ENCODE measurements around the gene SEC14L1. TPM values are rescaled to one million over a fixed set of nuclear protein-coding genes. Genes with fewer than 3 reads are reported as not detected.

Gene SEC14L1
- polyA plus RNA-seq, 3 donors = 19.2 to 64.2 (median 58.4) TPM

GRCh38 chr17:77204536-77204935 lies 63.8 kb downstream of the SEC14L1 start:
- H3K27ac ChIP-seq (ENCODE audit: low read depth, low read length) = no peak overlapping the region
- WGBS, 3 donors = 39 to 86% (median 83%) methylated on average over 8 of the region's 8 CpGs

- H3K27ac ChIP-seq (ENCODE audit: low read depth, low read length) = no peak overlapping the region
- 73 to 82% (median 74%) methylated on average over 9 of the region's 9 CpGs for WGBS, 3 donors
Measured at GRCh38 chr17:77205396-77206125, 64.8 kb downstream of the SEC14L1 start.

DNA sequence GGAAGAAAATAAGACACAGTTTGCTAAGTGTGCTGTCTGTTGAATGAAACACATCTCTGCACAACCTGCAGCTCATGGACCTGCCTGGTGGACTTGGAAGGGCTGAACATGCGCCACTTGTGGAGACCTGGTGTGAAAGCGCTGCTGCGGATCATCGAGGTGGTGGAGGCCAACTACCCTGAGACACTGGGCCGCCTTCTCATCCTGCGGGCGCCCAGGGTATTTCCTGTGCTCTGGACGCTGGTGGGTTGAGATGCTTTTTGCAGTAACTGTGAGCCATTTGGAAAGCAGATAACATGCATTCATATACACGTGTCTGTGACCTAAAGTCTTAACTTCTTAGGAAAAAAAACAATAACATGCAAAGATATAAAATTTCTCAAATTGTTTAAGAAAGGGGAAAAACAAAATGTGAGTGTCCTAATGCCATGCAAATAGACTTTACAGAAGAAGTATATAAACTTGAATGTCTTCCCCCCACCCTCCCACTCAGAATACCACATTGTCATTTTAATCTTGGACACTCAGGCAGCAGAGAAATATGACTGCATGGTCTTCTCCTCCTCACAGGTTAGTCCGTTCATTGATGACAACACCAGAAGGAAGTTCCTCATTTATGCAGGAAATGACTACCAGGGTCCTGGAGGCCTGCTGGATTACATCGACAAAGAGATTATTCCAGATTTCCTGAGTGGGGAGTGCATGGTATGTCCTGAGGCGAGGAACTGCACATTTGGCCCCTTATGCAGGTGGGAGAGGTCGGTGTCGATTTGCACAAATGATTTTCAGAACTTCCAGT lies 65.6 kb downstream of the SEC14L1 start:
- WGBS, 3 donors = 52 to 85% (median 60%) methylated on average over 14 of the region's 14 CpGs
- H3K27ac ChIP-seq (ENCODE audit: low read depth, low read length) = no peak overlapping the region

DNA sequence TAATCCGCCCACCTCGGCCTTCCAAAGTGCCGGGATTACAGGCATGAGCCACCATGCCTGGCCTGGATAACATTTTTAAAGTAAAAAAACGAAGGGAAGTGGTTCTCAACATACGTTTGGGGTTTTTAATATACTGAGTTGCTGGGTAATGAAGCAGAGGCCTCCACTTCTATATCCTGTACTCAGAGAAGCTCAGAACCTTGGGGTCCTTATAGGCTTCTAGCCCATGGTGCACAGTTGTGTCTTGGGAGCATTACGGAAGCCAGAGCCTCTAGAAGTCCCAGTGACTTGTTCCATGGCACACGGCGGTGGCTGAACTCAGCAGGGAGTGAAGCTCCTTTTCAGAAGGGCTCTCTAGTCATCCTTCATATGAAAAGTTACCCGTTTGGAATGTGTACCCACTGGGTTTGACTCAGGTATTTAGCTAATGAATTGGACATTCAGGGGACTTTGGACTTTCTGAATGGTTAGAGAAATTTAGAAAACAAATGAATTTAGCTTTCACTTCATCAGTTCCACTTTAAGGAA lies 67.0 kb downstream of the SEC14L1 start:
- WGBS, 3 donors = 80 to 83% (median 83%) methylated on average over 9 of the region's 9 CpGs

DNA sequence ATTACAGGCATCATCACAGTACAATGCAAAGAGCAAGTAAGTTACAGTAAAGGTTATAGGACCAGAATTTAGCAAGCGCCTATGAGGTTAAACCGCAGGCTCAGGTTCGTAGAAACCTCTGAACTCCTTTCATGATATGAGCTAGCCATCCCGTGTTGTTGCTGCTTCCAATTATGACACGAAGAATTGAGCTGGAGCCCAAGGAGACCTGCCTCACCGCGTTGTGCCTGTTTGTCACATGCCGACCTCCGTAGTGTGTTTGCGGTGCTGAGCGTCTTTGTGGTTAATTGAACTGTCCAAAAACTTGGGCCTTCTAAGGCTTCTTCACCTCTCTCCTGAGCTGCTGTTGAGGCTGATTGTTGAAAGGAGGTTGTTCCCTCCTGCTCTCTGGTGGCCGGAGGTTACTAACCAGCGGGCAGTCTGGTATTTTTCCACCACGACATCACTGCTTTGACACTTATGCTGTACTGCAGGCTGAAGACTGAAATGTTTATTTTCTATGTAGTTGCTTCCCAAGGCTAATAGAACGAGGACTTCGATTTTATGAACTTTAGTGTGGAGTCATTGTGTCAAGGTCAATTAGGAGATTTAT lies 67.5 kb downstream of the SEC14L1 start:
- WGBS, 3 donors = 39 to 77% (median 60%) methylated on average over 16 of the region's 16 CpGs
- no peak overlapping the region for H3K27ac ChIP-seq (ENCODE audit: low read depth, low read length)

More for the DNA sequence above, 67.0 kb downstream of the SEC14L1 start:
- no peak overlapping the region for H3K27ac ChIP-seq (ENCODE audit: low read depth, low read length)

DNA sequence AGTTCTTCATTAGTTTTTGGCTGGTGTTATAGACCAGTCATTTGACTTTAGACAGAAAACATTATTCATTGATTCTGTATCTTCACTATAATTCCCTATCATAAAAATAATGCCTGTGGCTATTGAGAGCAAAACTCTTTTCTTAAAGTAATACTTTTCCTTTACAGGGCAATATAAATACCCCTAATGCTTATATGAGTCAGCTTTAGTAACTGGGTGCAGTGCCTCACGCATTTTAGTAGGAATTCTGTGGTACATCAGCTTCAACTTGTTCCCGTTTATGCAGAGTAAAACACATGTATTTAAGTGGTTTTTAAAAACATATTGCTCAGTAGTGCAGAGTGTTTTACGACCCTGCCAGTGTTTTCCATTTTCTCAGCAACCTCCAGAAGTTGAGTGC lies 68.1 kb downstream of the SEC14L1 start:
- WGBS, 3 donors = 57 to 86% (median 69%) methylated on average over 3 of the region's 3 CpGs
- no peak overlapping the region for H3K27ac ChIP-seq (ENCODE audit: low read depth, low read length)

DNA sequence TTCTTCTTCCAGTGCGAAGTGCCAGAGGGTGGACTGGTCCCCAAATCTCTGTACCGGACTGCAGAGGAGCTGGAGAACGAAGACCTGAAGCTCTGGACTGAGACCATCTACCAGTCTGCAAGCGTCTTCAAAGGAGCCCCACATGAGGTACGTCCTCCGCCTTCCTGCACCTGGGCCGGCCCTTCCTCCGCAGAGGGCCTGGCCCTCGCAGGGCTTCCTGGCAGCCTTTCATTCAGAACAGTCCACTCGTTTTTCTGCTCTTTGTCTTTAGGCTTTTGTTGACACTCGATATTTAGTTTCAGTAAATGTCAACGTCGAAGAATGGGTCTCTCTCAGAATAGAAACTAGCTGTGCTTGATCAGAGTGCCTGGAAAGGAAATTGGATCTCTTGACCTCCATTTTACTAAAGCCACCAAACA lies 68.6 kb downstream of the SEC14L1 start:
- no peak overlapping the region for H3K27ac ChIP-seq (ENCODE audit: low read depth, low read length)
- 51 to 77% (median 74%) methylated on average over 13 of the region's 13 CpGs for WGBS, 3 donors

DNA sequence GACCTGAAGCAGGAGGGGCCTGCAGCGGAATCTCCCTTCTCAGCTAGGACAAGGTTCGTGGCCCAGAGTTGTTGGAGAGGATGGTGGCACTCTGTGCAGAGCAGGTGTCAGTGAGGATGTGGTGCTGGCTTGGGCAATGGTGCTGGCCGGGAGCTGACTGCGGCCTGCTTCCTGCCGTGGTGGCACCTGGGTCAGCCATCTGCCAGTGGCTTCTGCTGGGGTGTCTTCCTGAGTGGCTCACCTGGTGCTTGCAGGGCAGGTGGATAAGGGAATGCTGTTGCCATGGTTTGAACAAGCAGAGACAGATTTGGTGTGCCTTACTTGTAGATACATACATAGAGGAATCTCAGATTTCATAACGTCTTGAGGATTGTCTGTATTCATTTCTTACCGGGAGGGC lies 69.6 kb downstream of the SEC14L1 start:
- 66 to 89% (median 73%) methylated on average over 7 of the region's 7 CpGs for WGBS, 3 donors
- H3K27ac ChIP-seq (ENCODE audit: low read depth, low read length) = no peak overlapping the region

DNA sequence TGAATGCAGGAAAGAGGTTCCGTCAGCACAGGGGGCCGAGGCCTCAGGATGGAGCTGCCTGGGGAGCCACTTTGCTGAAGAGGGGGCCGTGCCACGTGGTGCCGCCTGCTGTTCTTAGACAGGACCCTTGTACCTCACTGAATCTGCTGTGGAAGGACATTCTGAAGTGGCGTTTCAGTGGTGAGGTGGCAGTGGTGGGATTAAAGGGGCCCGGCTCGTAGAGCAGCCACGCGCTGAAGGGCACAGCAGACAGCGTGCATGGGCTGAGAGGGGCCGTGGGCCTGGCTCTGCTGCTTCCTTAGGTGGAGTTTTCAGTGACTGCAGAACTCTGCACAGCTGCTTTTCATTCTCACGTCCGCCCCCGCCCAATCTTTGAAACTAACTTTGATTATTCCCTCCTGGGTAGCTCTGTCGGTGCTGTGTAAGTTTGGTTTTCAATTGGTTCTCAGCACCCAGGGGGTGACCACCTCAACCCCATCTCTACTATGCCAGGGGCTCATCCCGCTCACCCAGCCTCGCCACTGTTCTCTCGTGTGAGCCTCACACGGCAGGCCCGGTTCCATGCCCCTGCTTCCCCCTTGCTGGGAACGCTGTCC lies 70.3 kb downstream of the SEC14L1 start:
- H3K27ac ChIP-seq (ENCODE audit: low read depth, low read length) = no peak overlapping the region
- WGBS, 3 donors = 85 to 93% (median 91%) methylated on average over 22 of the region's 22 CpGs

DNA sequence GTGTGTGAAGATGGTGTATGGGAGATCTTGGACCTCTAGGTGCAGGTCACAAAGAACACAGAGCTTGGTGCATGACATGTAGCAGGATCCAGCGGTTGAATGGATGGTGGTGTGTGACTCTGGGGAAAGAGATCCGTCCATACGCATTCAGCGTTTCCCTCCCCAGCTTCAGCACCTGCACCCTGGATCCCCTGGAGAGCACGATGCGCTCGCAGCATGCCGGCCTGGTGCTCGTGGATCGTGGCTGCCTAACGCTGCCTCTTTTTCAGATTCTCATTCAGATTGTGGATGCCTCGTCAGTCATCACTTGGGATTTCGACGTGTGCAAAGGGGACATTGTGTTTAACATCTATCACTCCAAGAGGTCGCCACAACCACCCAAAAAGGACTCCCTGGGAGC lies 70.9 kb downstream of the SEC14L1 start:
- no peak overlapping the region for H3K27ac ChIP-seq (ENCODE audit: low read depth, low read length)
- WGBS, 3 donors = 91 to 96% (median 93%) methylated on average over 15 of the region's 15 CpGs

- no peak overlapping the region for H3K27ac ChIP-seq (ENCODE audit: low read depth, low read length)
- WGBS, 3 donors = 85 to 88% (median 85%) methylated on average over 21 of the region's 21 CpGs
Measured at GRCh38 chr17:77212081-77212832, 71.5 kb downstream of the SEC14L1 start.

- no peak overlapping the region for H3K27ac ChIP-seq (ENCODE audit: low read depth, low read length)
- 87 to 88% (median 87%) methylated on average over 40 of the region's 40 CpGs for WGBS, 3 donors
Measured at GRCh38 chr17:77212833-77213777, 72.3 kb downstream of the SEC14L1 start.

DNA sequence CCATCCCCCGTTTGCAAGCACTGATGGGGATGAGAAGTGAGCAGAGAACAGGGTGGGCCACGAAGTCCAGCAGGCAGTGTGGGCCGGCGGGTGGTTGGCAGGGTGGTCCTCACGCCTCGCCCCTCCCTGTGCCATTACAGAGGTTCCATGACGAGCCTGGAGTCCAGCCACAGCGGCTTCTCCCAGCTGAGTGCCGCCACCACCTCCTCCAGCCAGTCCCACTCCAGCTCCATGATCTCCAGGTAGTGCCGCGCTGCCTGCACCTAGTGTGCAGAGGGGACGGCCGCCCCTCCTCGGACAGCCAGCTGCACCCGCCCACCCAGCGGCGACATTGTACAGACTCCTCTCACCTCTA lies 73.0 kb downstream of the SEC14L1 start:
- H3K27ac ChIP-seq (ENCODE audit: low read depth, low read length) = no peak overlapping the region
- WGBS, 3 donors = 87 to 92% (median 92%) methylated on average over 15 to 17 of the region's 17 CpGs

GRCh38 chr17:77214328-77214727 lies 73.6 kb downstream of the SEC14L1 start:
- no peak overlapping the region for H3K27ac ChIP-seq (ENCODE audit: low read depth, low read length)
- 78 to 92% (median 89%) methylated on average over 12 of the region's 12 CpGs for WGBS, 3 donors

DNA sequence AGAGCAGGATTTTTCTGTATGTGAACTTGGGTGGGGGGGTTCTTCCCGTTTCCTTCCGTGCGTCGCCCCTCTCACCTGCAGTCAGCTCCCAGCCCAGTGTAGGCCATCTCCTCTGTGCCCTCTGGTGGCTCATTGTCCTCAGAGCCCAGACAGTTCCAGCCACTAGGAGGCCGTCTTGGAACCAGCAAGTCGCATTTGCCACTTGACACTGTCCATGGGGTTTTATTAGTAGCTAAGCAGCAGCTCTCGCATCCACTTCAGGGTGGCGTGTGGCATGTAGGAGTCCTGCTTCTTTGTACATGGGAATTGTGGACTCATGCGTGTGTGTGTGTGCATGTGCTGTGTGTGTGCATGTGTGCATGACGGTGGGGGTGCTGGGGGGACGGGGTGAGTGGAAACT lies 74.0 kb downstream of the SEC14L1 start:
- 63 to 80% (median 72%) methylated on average over 11 of the region's 11 CpGs for WGBS, 3 donors
- no peak overlapping the region for H3K27ac ChIP-seq (ENCODE audit: low read depth, low read length)

- no peak overlapping the region for H3K27ac ChIP-seq (ENCODE audit: low read depth, low read length)
- WGBS, 3 donors = 87 to 93% (median 90%) methylated on average over 16 of the region's 16 CpGs
Measured at GRCh38 chr17:77215281-77215680, 74.5 kb downstream of the SEC14L1 start.

DNA sequence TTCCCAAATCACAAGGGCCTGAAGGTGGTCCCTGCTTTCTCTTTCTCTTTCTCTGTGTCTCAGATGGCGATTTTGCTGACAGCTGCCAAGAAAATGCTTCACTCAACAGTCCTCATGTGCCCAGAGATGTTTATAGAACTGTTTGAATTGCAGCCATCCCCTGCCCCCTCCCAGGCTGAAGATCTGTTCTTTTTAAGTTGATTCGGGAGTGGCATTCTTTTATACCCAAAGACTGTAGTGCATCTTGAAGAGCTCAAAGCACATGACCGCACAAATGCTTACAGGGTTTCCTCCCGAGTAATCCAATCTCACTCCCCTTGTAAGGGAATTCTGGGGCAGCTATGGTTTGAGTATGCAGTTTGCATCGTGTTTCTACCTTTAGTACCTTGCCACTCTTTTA lies 75.7 kb downstream of the SEC14L1 start:
- H3K27ac ChIP-seq (ENCODE audit: low read depth, low read length) = no peak overlapping the region
- WGBS, 3 donors = 65 to 82% (median 74%) methylated on average over 5 of the region's 5 CpGs

Data from adipose tissue (tissue), 3 donors.